ENCODE results near the gene MMP17.

DNA sequence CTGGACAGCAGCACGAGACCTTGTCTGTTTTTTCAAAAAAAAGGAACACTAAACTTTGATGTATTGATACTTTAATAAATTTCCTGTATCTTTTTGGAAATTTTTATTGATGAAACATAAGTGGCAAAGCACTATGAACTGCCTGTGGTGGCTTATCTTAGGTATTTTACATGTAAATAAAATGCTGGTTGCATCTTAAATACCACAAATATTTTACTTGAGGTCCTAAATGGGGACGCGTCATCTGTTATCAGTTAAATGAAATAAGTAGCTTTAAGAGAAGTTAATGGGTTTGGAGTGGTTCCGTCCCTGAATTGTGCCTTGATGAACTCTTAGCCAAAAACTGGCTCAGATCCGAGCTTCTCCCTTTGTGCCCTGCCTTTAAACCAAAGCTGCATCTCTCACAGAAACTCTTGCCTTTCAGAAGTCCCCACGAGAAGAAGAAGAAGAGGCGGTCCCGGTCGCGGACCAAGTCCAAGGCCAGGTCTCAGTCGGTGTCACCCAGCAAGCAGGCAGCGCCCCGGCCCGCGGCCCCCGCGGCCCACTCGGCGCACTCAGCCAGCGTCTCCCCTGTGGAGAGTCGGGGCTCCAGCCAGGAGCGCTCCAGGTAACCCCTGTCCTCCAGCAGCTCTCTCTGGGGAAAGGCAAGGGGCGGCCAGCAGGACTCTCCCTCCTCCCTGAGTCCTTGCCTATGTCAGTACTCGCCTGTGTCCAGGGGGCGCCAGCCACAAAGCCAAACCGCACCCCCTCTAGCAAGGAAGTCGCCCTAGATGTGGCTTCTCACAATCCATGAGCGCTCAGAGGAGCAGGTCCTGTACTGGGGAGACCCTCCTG lies 31.2 kb upstream of the MMP17 start:
- TF ChIP-seq CTCF (conservative IDR thresholded peaks at IDR 0.05; ENCODE audit: low read length), result no peak
- TF ChIP-seq EZH2phosphoT487 (IDR thresholded peaks at IDR 0.05; ENCODE audit: borderline replicate concordance, low read depth, low read length), result no peak

Measured in OCI-LY7 (cell line).